Measurements from ENCODE around the gene PCED1B.

The PCED1B gene

DNA sequence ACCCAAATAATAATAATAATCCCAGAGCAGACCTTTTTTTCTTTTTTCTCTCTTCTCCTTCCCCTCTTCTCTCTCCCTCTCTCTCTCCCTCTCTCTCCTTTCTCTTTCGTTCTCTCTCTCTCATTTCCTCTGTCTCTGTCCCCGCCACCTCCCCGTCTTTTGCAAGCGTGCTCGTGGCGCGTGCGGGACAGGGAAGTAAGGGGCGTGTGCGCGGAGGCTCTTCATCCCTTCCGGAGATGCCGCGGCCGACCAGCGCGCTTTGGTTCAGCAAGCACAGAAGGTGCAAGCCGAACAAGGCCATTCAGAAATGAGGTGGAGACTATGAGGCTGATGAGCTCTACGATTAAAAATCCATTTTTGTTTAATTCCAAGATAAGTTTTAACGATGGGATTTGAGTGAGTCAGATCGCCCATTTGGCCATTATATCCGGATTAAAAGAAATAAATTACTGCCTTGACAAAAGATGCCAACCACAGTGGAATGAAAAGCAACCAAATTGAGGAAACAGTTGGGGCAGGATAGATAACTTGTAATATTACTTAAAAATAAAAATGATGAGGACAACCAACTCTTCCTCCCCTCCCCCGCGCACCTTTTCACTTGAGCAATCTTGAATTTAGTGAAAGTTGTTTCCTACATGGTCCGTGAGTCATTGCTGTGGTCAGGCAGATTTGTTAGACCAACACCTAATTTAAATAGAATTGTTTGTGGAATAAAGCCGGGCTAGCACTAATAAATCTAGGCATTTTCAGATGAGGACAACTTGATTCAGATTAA lies 1.5 kb downstream of the PCED1B start (continued):
- TF ChIP-seq REST (tag by site-specific recombination; IDR thresholded peaks at IDR 0.05) (0 out of 2 replicates have a peak, but pooled peaks have one; percentile 15), ZBTB17 (tag by site-specific recombination; IDR thresholded peaks at IDR 0.05) (peak; percentile 89), KLF10 (tag by site-specific recombination; IDR thresholded peaks at IDR 0.05) (peak; percentile 22; the same call in 1 of the 2 replicates), ZNF626 (tag by site-specific recombination; IDR thresholded peaks at IDR 0.05) (no peak), SCRT2 (tag by site-specific recombination; IDR thresholded peaks at IDR 0.05) (0 out of 2 replicates have a peak, but pooled peaks have one; percentile 4), ZNF510 (tag by site-specific recombination; IDR thresholded peaks at IDR 0.05; ENCODE audit: insufficient replicate concordance) (no peak), ZNF223 (tag by site-specific recombination; IDR thresholded peaks at IDR 0.05) (no peak), ZEB2 (tag by site-specific recombination; IDR thresholded peaks at IDR 0.05) (peak; percentile 43; the same call in 1 of the 2 replicates), SP2 (tag by site-specific recombination; IDR thresholded peaks at IDR 0.05) (peak; percentile 50; the same call in 1 of the 2 replicates), ZNF623 (tag by site-specific recombination; IDR thresholded peaks at IDR 0.05) (no peak), WT1 (tag by site-specific recombination; IDR thresholded peaks at IDR 0.05) (peak; percentile 22; the same call in 1 of the 2 replicates), ZNF610 (tag by site-specific recombination; IDR thresholded peaks at IDR 0.05; ENCODE audit: borderline replicate concordance) (no peak), FEZF1 (tag by site-specific recombination; IDR thresholded peaks at IDR 0.05) (0 out of 2 replicates have a peak, but pooled peaks have one; percentile 3), ZFP37 (tag by site-specific recombination; IDR thresholded peaks at IDR 0.05) (0 out of 2 replicates have a peak, but pooled peaks have one; percentile 8), ZNF394 (tag by site-specific recombination; IDR thresholded peaks at IDR 0.05; ENCODE audit: borderline replicate concordance) (no peak; the same call in 1 of the 2 replicates), PATZ1 (tag by site-specific recombination; IDR thresholded peaks at IDR 0.05) (peak; percentile 53), TCF7L2 (IDR thresholded peaks at IDR 0.05; ENCODE audit: borderline replicate concordance, low read depth, low read length) (no peak)
- TF ChIP-seq, protein P1, sequence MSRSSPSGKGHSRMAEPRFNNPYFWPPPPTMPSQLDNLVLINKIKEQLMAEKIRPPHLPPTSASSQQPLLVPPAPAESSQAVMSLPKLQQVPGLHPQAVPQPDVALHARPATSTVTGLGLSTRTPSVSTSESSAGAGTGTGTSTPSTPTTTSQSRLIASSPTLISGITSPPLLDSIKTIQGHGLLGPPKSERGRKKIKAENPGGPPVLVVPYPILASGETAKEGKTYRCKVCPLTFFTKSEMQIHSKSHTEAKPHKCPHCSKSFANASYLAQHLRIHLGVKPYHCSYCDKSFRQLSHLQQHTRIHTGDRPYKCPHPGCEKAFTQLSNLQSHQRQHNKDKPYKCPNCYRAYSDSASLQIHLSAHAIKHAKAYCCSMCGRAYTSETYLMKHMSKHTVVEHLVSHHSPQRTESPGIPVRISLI (tag by site-specific recombination; IDR thresholded peaks at IDR 0.05), result 0 out of 2 replicates have a peak, but pooled peaks have one; percentile 15
- TF ChIP-seq, protein P2, sequence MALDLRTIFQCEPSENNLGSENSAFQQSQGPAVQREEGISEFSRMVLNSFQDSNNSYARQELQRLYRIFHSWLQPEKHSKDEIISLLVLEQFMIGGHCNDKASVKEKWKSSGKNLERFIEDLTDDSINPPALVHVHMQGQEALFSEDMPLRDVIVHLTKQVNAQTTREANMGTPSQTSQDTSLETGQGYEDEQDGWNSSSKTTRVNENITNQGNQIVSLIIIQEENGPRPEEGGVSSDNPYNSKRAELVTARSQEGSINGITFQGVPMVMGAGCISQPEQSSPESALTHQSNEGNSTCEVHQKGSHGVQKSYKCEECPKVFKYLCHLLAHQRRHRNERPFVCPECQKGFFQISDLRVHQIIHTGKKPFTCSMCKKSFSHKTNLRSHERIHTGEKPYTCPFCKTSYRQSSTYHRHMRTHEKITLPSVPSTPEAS (tag by site-specific recombination; IDR thresholded peaks at IDR 0.05), result peak; percentile 25; the same call in 1 of the 2 replicates
- TF ChIP-seq, protein P3, sequence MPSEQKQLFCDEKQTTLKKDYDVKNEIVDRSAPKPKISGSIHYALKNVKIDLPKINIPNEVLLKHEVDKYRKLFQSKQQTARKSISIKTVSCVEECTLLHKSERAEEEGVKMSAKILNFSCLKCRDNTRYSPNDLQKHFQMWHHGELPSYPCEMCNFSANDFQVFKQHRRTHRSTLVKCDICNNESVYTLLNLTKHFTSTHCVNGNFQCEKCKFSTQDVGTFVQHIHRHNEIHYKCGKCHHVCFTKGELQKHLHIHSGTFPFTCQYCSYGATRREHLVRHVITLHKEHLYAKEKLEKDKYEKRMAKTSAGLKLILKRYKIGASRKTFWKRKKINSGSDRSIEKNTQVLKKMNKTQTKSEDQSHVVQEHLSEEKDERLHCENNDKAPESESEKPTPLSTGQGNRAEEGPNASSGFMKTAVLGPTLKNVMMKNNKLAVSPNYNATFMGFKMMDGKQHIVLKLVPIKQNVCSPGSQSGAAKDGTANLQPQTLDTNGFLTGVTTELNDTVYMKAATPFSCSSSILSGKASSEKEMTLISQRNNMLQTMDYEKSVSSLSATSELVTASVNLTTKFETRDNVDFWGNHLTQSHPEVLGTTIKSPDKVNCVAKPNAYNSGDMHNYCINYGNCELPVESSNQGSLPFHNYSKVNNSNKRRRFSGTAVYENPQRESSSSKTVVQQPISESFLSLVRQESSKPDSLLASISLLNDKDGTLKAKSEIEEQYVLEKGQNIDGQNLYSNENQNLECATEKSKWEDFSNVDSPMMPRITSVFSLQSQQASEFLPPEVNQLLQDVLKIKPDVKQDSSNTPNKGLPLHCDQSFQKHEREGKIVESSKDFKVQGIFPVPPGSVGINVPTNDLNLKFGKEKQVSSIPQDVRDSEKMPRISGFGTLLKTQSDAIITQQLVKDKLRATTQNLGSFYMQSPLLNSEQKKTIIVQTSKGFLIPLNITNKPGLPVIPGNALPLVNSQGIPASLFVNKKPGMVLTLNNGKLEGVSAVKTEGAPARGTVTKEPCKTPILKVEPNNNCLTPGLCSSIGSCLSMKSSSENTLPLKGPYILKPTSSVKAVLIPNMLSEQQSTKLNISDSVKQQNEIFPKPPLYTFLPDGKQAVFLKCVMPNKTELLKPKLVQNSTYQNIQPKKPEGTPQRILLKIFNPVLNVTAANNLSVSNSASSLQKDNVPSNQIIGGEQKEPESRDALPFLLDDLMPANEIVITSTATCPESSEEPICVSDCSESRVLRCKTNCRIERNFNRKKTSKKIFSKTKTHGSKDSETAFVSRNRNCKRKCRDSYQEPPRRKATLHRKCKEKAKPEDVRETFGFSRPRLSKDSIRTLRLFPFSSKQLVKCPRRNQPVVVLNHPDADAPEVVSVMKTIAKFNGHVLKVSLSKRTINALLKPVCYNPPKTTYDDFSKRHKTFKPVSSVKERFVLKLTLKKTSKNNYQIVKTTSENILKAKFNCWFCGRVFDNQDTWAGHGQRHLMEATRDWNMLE (tag by site-specific recombination; conservative IDR thresholded peaks at IDR 0.05; ENCODE audit: low read depth), result 0 out of 2 replicates have a peak, but pooled peaks have one; percentile 20
- TF ChIP-seq, protein P4, sequence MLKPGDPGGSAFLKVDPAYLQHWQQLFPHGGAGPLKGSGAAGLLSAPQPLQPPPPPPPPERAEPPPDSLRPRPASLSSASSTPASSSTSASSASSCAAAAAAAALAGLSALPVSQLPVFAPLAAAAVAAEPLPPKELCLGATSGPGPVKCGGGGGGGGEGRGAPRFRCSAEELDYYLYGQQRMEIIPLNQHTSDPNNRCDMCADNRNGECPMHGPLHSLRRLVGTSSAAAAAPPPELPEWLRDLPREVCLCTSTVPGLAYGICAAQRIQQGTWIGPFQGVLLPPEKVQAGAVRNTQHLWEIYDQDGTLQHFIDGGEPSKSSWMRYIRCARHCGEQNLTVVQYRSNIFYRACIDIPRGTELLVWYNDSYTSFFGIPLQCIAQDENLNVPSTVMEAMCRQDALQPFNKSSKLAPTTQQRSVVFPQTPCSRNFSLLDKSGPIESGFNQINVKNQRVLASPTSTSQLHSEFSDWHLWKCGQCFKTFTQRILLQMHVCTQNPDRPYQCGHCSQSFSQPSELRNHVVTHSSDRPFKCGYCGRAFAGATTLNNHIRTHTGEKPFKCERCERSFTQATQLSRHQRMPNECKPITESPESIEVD (tag by site-specific recombination; IDR thresholded peaks at IDR 0.05), result 0 out of 2 replicates have a peak, but pooled peaks have one; percentile 22

Measured in HEK293 (cell line).